Activated T-cell treated with anti-CD3 and anti-CD28 coated beads, Interleukin-2, amount 50 U/mL, for 1 hour (primary cell): ENCODE results near the gene AUNIP.
A peak's percentile ranks its signal among the peaks of the same experiment; 100 is the strongest.

Experiments used
- DNase-seq: peaks from one replicate; pipeline ENCODE4 v3.0.0-alpha.2; 2020

AUNIP gene

GRCh38 chr1:25807480-25808390 lies 51.5 kb downstream of the AUNIP start:
- DNase-seq = no peak

DNA sequence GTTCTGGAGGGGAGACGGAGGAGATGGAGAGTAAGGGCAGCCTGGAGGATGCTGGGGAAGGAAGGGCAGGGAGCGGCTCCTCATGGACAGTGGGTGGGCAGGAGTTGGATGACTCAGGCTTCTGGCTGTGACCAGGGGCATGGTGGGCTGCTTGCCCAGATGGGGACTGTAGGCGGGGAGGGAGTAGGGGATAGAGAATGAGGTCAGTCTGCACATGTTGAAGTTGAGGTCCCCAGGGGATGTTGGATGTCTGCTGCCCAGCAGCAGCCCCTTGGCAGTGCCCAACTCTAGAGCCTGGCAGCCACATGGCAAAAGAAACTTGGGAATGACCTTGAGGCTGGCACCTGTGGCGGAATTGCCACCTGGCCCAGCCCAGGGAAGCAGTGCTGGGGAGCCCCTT lies 52.8 kb downstream of the AUNIP start:
- DNase-seq = no peak

- DNase-seq = no peak
These were observed 53.4 kb downstream of the AUNIP start for GRCh38 chr1:25805863-25806225.

DNA sequence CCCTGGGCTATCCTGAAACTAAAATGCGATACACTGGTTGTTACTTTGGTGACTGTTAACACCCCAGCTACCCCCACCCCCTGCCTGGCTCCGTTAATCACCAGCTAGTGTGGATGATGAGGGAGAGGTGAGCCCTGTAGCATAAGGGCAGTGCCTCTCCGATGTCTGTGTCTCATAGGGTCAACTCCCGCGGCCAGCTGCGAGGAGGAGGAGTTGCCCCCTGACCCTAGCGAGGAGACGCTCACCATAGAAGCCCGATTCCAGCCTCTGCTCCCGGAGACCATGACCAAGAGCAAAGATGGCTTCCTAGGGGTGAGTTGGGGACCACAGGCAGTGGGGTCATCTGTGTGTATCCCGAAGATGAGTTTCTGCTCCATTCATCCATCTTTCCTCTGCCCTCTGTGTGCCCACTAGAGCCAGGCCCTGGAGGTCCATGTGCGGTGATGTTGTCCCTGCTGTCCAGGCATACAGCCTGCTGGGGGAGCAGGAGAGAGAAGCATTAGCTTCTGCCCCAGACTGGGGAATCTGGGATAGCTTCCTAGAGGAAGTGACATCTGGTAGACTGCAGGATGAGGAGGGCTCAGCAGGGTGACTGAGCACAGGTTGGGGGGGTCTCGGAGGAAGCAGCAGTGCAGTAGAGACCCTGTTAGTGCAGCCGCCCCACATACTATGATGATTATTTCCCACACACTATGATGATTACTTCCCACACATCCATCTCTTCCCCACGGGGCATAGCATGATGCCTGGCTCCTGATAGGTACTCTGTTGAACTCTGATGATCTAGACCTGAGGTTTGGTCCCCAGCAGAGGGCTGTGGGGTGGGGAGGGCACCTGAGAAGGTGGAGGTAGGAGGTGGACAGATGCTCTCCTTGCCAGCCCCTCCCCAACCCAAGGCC lies 54.0 kb downstream of the AUNIP start:
- no peak for DNase-seq

DNA sequence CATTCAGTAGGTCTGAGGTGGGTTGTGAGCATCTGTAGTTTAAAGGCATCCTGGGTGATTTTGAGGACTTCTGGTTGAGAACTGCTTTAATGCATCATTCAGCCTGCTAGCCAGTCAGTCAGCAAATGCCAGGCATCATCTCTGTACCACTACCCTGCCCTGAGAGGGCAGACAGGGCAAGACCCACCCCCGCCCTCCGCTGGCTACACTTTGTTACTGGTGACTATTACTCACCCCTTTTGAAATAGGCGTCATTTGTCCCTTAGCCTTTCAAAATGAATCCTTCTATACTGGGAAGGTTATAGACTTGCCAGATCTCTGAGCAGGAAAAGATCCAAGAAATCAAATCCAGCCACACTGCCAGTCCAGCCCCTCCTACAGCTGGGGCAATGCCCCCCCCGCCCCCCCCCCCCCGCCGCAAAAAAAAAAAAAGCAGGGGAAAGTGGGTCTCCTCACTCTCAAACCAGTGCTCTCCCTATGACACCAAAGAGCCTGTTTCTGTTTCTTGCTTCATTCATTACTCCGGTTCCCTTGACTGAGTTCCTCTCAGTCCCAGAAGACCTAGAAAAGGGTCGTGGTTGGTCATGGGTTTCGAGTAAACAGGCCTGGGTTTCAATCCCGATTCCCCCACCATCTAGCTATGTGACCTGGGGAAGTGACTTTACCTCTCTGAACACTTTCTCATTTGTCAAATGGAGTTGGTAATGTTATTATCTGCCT lies 54.9 kb downstream of the AUNIP start:
- no peak for DNase-seq

DNA sequence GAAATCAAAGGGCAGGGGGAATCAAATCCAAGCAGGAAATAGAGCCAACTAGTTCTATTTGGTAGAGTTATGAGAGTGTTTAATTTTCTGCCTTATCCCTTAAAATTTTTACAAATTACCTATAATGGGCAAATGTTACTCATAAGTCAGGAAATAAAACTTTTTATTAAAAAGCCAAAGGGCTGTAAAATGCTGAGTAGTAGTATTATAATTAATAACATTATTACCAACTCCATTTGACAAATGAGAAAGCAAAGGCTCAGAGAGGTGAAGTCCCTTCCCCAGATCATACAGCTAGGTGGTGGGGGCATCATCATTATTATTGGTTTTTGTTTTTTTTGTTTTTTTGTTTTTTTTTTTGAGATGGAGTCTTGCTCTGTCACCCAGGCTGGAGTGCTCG lies 55.9 kb downstream of the AUNIP start:
- no peak for DNase-seq

DNA sequence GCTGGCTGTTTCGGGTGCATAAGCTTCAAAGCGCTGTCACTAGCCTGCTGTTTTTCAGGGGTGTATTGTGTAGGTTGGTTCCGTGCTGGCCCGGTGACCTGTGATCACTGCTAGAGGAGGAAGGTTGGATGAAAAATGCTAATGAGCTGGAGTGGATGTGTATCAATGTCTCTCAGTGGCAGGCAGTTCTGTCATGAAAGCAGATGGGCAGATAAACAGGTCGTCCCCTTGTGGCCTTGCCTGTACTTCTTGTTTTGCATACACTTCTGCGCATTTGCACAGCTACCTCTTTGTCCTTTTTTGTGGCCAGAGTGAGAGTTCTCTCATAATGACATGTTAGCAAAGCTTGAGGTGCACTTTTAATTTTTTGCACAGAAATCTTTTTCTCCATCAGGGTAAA lies 56.3 kb downstream of the AUNIP start:
- DNase-seq = no peak

GRCh38 chr1:25800703-25801377 lies 58.4 kb downstream of the AUNIP start:
- DNase-seq = no peak

- DNase-seq = peak; percentile 57
These were observed 59.1 kb downstream of the AUNIP start, which contains the start of gene SELENON for GRCh38 chr1:25799935-25800702. SELENON (plus strand) TSS chr1:25800193; CDS start chr1:25800231, 38 bp downstream.

GRCh38 chr1:25799352-25799934 lies 59.8 kb downstream of the AUNIP start:
- DNase-seq = no peak

DNA sequence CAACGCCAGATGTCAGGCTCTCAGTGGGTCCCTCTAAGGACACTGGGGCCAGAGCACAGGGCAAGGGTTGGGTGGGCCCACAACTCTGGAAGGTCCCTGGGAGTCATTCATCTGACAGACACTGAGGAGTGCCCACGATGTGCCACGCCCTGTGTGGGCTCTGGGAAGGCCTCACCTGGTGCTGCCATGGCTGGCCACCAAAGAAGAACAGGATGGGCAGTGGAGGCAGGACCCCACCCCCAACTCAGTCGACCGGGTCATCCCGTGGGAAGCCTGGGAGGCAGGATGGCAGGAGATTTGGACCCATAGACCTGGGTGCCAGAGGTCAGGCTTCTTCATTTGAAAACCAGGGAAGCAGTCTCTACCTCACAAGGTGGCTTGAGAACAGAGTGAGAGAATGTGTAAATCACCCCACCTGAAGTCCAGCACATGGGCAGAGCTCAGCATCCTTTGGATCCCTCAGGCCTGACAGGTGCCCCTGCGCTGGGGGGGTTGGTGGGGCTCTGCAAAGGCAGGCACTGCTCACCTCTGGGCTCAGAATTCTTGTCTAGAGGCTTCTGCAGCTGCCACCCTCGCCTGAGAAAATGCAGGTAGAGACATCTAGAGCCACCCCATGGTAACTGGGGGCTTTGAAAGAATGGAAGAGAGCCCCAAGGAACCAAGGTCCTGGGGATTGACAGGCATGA lies 60.4 kb downstream of the AUNIP start:
- no peak for DNase-seq

GRCh38 chr1:25797939-25798338 lies 61.3 kb downstream of the AUNIP start:
- DNase-seq = no peak

DNA sequence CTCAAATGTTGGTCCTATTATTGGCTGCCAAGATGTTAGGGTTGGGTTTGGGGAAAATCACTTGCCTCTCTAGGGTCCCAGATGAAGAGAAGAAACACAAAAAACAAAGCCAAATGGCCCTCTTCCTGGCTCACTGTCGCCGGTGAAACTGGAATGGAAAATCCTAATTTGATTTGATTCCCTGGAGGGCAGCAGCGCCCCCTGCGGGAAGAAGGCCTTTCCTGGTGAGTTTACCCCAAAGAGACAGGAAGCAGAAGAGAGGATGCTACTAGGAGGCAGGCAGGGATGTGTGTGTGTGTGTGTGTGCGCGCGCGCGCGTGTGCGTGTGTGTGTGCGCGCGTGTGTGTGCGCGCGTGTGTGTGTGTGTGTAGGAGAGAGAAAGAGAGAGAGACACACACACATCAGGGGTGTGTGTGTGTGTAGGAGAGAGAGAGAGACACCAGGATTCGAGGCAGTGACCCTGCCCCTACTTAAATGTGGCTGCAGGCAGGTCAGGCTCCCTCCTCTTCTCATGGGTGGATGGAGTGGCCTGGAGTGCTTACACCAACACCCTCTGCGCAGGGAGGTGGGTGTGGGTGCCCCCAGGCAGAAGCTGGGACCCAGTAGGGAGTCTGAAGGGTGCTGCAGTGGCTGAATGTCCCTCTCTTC lies 62.3 kb downstream of the AUNIP start:
- peak; percentile 89 for DNase-seq

DNA sequence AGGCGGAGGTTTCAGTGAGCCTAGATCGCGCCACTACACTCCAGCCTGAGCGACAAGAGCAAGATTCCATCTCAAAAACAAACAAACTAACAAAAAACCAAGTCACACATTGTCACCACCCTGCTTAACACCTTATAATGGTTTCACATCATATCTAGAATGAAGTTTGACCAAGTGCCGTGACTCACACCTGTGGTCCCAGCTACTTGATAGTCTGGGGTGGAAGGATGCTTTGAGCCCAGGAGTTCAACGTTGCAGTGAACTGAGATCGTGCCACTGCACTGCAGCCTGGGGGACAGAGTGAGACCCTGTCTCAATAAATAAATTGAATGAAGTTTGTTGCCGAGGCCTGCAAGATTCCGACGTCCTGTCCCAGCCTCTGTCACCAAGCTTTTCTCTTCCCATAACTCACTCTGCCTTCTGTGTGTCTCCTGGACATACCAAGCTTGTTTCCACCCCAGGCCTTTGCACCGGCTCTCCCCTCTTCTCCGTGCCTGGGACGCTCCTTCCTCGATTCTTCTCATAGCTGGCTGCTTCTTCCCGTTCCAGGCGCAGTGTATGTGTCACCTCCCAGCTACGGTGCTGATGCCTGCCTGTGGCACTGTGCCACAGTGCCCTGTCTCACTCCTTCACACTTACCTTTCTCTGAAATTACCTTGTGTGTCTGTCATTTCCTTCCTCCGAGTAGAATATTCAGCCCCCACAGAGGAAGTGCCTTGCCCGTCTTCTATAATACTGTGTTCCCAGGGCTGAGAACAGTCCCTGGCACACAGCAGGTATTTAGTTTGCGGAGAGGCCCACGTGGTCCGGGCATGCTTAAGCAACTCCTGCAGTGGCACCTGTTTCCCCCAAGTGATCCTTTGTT lies 63.1 kb downstream of the AUNIP start:
- DNase-seq = peak; percentile 41

GRCh38 chr1:25795211-25795610 lies 64.0 kb downstream of the AUNIP start:
- no peak for DNase-seq

- DNase-seq = no peak
These were observed 64.9 kb downstream of the AUNIP start for GRCh38 chr1:25794325-25794724.

DNA sequence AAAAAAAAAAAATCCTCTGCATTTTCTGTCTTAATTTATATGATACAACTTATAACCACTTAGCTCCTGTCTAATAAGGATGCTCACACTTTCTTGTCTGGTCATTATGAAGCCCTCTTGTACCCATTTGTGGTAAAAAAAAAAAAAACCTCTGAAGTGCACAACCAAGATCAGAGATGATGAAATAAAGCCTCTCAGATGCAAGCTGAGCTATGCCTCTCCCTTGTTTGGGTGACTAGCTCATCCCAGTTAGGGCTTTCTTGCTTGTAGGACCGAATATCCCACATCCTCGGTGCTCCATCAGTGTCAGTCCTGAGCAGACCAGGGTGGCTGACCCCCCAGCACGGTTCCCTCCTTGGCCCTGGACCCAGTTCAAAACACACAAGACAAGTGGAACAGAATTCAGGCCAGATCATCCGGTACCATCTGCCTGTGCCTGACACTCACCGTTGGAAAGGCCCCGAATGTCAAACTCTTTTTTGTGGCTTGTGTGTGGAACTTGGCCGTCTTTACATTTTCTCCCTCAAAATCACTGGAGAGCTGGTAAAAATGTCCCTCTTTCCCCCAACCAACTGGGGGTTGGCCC lies 65.6 kb downstream of the AUNIP start:
- no peak for DNase-seq

- no peak for DNase-seq
These were observed 67.1 kb downstream of the AUNIP start for GRCh38 chr1:25792115-25792514.

- no peak for DNase-seq
These were observed 68.8 kb downstream of the AUNIP start for GRCh38 chr1:25790472-25790871.
